Peyer's patch (tissue), 4 donors: Measurements from ENCODE around the gene STK32C. TPM values are rescaled to one million over a fixed set of nuclear protein-coding genes. Genes with fewer than 3 reads are reported as not detected.

Source experiments
- DNase-seq, 3 donors: peaks; one replicate each; pipeline ENCODE4 v3.0.0-alpha.2; 2017 to 2019
- H3K27ac ChIP-seq, 4 donors: fragments of 200-600 bp; sonication (generic); one replicate each; pipeline ENCODE4 v1.5.1; 2016 to 2019
- H3K27me3 ChIP-seq, 2 donors: fragments of 200-600 bp; sonication (generic); one replicate each; pipeline ENCODE4 v1.5.1; 2019
- H3K36me3 ChIP-seq, 3 donors: fragments of 200-600 bp; sonication (generic); one replicate each; pipeline ENCODE4 v1.5.1; 2016 to 2019
- H3K4me1 ChIP-seq, 4 donors: fragments of 200-600 bp; sonication (generic); one replicate each; pipeline ENCODE4 v1.5.1; 2016 to 2019
- H3K4me3 ChIP-seq, 4 donors: fragments of 200-600 bp; sonication (generic); 1 replicate in 3 of 4; 2 replicates in 1 of 4; pipeline ENCODE4 v1.5.1; 2016 to 2019; ENCODE audit warnings: mild to moderate bottlenecking in 1 of 4
- H3K9me3 ChIP-seq, 4 donors: fragments of 200-600 bp; sonication (generic); one replicate each; pipeline ENCODE4 v1.5.1; 2016 to 2019; ENCODE audit warnings: mild to moderate bottlenecking in 1 of 4
- CTCF ChIP-seq, 6 experiments: fragments of 450-650 bp in 4 of 6; fragments of 200-600 bp in 2 of 6; sonication (generic) in 1 of 6; IDR thresholded peaks; one replicate each; pipeline ENCODE4 v1.5.1; 2017 to 2019; ENCODE audit warnings: antibody characterized with exemption in 6 of 6, mild to moderate bottlenecking in 3 of 6, moderate library complexity in 1 of 6
- POLR2A ChIP-seq, 2 donors: fragments of 450-650 bp; IDR thresholded peaks; one replicate each; pipeline ENCODE4 v1.5.1; 2017; ENCODE audit warnings: antibody characterized with exemption in 2 of 2, mild to moderate bottlenecking in 2 of 2, moderate library complexity in 2 of 2
- total RNA-seq, 4 donors: library from RNA; depleted of rRNA; stranded (reverse); fragments of >200 nt; gene quantifications; one replicate each; pipeline ENCODE4 v1.1.0, GENCODE V29; 2016

Gene STK32C
- total RNA-seq, 4 donors from 2014 or later = 0.35 to 23.9 (median 4.4) TPM

- DNase-seq = no peak
- no peaks in the 10 kb centered on the region for H3K4me1 ChIP-seq
- no peak overlapping the region for H3K27ac ChIP-seq
- H3K27me3 ChIP-seq = no peaks in the 10 kb centered on the region
- no peak overlapping the region for H3K4me3 ChIP-seq
- no peaks in the 10 kb centered on the region for H3K36me3 ChIP-seq
- TF ChIP-seq CTCF (IDR thresholded peaks at IDR 0.05) = no peak
- TF ChIP-seq POLR2A (IDR thresholded peaks at IDR 0.05) = no peak
- H3K9me3 ChIP-seq = no peaks in the 10 kb centered on the region
Observed at GRCh38 chr10:132179551-132180392, 128.0 kb downstream of the STK32C start.

- TF ChIP-seq CTCF (IDR thresholded peaks at IDR 0.05) (no peak), POLR2A (IDR thresholded peaks at IDR 0.05) (no peak)
- Histone ChIP-seq H3K4me1 (no peaks in the 10 kb centered on the region), H3K9me3 (no peaks in the 10 kb centered on the region), H3K36me3 (no peaks in the 10 kb centered on the region), H3K4me3 (no peak overlapping the region), H3K27ac (no peak overlapping the region), H3K27me3 (no peaks in the 10 kb centered on the region)
- no peak for DNase-seq
Observed at GRCh38 chr10:132178672-132179545, 128.8 kb downstream of the STK32C start.

GRCh38 chr10:132178046-132178445 lies 129.7 kb downstream of the STK32C start:
- Histone ChIP-seq H3K4me1 (no peaks in the 10 kb centered on the region), H3K27me3 (no peaks in the 10 kb centered on the region), H3K27ac (no peak overlapping the region), H3K4me3 (no peak overlapping the region), H3K36me3 (no peaks in the 10 kb centered on the region), H3K9me3 (no peaks in the 10 kb centered on the region)
- TF ChIP-seq CTCF (IDR thresholded peaks at IDR 0.05) (no peak), POLR2A (IDR thresholded peaks at IDR 0.05) (no peak)
- DNase-seq = no peak

DNA sequence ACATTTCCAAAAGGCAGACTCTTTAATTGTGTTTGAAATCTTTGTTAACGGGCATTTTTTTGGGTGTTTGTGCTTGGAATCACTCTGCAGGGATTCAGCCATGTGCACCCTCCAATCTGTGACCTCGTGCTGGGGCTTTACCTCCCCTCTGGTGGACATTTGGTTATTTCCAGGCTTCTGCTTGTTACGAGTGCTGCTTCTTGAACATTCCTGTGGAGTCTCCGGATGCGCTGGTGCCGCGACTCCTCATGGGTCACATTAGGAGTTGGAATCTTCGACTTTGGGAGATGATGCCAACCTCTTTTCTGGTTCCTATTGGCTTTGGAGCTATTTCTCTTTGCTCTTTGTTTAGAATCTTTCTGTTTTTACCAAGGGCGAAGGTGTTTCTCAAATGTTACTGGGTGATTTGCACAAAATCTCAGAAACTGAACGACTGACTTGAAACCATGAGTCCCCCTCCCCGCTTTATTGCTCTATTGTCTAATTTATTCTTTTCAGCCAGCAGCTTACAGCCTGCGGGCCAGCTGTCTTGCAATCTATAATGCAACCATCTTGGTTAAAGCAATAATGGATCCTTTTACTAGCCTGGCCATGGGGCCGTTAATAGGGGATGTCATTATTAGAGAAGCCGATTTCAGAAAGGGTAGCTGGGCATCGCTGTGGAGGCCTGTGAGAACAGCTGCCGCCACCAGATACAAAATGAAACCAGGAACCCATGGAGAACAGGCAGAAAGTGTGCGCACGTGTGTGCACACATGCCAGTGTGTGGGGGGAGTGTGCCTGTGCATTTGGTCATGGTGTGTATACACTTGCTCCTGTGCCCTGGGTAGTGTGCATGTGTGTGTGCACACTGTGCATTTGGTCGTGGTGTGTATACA lies 130.9 kb downstream of the STK32C start:
- no peak overlapping the region for H3K27ac ChIP-seq
- no peak for TF ChIP-seq POLR2A (IDR thresholded peaks at IDR 0.05)
- no peak for TF ChIP-seq CTCF (IDR thresholded peaks at IDR 0.05)
- H3K4me1 ChIP-seq = no peaks in the 10 kb centered on the region
- H3K27me3 ChIP-seq = no peaks in the 10 kb centered on the region
- no peaks in the 10 kb centered on the region for H3K9me3 ChIP-seq
- H3K36me3 ChIP-seq = no peaks in the 10 kb centered on the region
- H3K4me3 ChIP-seq = no peak overlapping the region
- DNase-seq = no peak

DNA sequence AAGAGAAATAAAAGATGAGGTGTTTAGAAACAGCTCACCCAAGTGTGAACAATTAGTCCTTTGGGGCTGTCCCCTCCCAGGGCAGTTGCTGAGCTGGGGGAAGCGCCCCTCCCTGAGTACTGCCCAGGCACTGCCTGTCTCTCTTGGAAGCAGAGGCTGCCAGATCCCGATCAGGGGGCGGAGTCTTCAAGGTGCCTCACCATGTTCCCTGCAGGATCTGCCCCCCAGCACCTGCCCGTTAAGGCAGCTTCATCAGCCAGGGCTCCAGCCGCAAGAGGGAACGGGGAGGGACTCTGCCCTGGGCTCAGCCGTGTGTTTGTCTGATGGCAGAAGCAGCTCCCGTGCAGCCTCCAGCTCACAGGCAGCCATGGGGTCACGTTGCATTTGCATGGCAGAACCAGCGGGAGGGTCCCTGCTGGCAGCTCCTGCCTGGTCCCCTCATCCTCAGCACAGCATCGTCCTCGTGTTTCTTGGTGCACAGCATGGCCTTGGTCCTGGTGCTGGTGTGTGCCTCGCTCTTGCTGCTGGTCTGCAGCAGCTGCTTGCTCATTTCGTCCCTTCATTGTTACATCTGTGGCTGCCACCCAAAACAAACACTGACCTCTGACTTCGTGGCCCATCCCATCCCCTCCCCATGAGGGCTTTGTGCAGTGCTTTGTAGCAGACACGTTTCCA lies 131.7 kb downstream of the STK32C start:
- Histone ChIP-seq H3K36me3 (no peaks in the 10 kb centered on the region), H3K9me3 (no peaks in the 10 kb centered on the region), H3K4me3 (no peak overlapping the region), H3K27ac (no peak overlapping the region), H3K27me3 (no peaks in the 10 kb centered on the region), H3K4me1 (no peaks in the 10 kb centered on the region)
- no peak for DNase-seq
- no peak for TF ChIP-seq CTCF (IDR thresholded peaks at IDR 0.05)
- no peak for TF ChIP-seq POLR2A (IDR thresholded peaks at IDR 0.05)
